T-helper 2 cell treated with Interferon-gamma antibody and Interleukin-4, amounts not matched to agents 5 μg/mL and 100 μg/mL, for 36 hours (primary cell): ENCODE results near the gene MLXIP.

Experiments
- DNase-seq: peaks from one replicate; pipeline ENCODE4 v3.0.0; 2021; ENCODE audit warnings: low spot score
- H3K27ac Mint-ChIP-seq: one replicate; pipeline ENCODE4 v1.8.0; 2021; ENCODE audit warnings: mild to moderate bottlenecking, mixed read lengths
- H3K27me3 Mint-ChIP-seq: one replicate; pipeline ENCODE4 v1.8.0; 2021; ENCODE audit warnings: low read depth, mixed read lengths
- H3K36me3 Mint-ChIP-seq: one replicate; pipeline ENCODE4 v1.8.0; 2021; ENCODE audit warnings: low read depth, mixed read lengths
- H3K4me1 Mint-ChIP-seq: one replicate; pipeline ENCODE4 v1.8.0; 2021; ENCODE audit warnings: low read depth, mixed read lengths
- H3K4me3 Mint-ChIP-seq: one replicate; pipeline ENCODE4 v1.8.0; 2022; ENCODE audit warnings: mild to moderate bottlenecking, moderate library complexity, mixed read lengths
- H3K9me3 Mint-ChIP-seq: one replicate; pipeline ENCODE4 v1.8.0; 2021; ENCODE audit warnings: mixed read lengths

MLXIP gene

DNA sequence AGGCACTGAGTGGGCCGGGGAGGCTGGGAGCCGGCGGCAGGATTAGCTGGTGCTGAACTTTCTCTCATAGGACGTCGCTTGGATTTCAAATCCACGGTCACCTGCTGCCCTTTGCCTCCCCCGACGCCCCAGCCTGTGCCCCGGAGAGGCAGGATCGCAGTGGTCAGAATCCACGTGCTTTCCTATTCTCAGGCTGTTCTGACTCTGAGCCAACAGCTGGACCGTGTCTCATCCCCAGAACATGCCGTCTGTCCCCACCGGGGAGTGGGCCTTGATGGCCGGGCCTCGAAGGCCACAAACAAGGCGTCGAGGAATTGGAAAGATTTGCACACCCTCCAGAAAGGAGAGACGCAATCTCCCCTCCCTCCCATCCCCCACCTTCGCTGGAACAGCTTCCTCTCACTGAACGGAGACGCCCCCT lies 18.5 kb upstream of the MLXIP start:
- no peak overlapping the region for H3K27ac Mint-ChIP-seq
- no peaks in the 10 kb centered on the region for H3K9me3 Mint-ChIP-seq
- H3K27me3 Mint-ChIP-seq: no peaks in the 10 kb centered on the region
- no peak for DNase-seq
- H3K4me1 Mint-ChIP-seq: peaks cover 10% of the 10 kb centered on the region
- H3K36me3 Mint-ChIP-seq: peaks cover 2% of the 10 kb centered on the region
- H3K4me3 Mint-ChIP-seq: no peak overlapping the region

DNA sequence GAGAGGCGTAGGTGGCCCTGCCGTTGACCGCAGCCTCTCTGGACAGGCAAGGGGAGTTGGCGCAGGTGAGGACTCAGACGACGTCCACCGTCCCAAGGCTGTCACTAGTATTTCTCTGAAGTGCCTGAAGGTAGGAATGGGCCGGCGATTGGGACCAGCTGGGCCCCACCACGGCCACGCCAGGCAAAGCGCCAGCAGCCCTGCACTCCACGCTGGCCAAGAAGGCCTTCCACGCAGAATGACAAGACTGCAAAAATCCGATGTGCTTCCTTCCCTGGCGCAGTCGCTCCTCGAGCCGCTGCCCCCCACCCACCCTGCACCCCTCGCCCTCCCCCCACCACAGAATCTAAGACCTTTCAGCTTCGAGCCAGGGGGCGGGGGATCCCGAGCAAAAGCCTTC lies 17.3 kb upstream of the MLXIP start:
- Mint-ChIP-seq H3K4me1 (peaks cover 10% of the 10 kb centered on the region), H3K36me3 (peaks cover 2% of the 10 kb centered on the region), H3K4me3 (no peak overlapping the region), H3K9me3 (no peaks in the 10 kb centered on the region), H3K27me3 (no peaks in the 10 kb centered on the region), H3K27ac (no peak overlapping the region)
- DNase-seq: no peak

DNA sequence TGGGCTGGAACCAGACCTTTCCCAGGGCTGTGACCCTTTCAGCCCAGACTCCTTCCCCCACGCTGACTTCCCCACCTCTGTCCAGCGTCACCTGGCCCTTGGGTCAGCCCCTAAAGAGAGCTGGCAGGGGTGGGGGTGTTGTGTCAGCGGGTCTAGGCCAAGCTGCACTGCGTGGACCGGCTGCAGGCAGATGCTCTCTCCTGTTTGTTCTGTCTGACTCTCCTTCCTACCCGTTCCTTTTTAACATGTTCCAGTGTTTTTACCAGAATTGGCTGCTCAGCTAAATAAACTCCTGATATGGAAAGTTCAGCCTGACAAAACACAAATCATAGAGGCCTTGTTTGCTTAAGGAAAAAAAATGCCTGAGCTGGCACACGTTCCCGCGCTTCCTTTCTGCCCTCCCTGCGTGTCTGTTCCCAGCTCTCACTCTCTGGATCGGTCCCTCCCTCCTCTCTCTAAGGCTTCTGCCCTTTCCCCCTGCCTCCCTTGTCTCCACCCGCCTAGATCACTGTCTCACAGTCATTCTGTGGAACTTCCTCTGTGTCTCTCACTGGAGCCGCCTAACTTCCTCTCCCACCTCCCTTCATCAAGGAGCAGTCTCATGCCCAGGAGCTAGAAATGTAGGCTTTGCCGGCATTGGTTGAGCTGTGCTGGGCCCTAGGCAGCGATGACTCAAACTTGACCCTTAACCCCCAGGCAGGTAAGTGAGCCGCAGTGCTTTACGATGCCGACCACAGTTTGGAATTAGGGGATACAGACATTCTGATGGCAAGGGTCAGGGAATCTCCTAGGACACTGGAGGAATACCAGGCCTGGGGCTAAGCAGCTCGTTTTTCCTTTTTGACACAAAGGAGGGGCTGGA lies 15.5 kb upstream of the MLXIP start:
- DNase-seq: no peak
- H3K36me3 Mint-ChIP-seq: peaks cover 2% of the 10 kb centered on the region
- H3K9me3 Mint-ChIP-seq: no peaks in the 10 kb centered on the region
- no peaks in the 10 kb centered on the region for H3K27me3 Mint-ChIP-seq
- H3K4me3 Mint-ChIP-seq: no peak overlapping the region
- H3K27ac Mint-ChIP-seq: peak overlapping the region; percentile 2
- peaks cover 15% of the 10 kb centered on the region for H3K4me1 Mint-ChIP-seq

DNA sequence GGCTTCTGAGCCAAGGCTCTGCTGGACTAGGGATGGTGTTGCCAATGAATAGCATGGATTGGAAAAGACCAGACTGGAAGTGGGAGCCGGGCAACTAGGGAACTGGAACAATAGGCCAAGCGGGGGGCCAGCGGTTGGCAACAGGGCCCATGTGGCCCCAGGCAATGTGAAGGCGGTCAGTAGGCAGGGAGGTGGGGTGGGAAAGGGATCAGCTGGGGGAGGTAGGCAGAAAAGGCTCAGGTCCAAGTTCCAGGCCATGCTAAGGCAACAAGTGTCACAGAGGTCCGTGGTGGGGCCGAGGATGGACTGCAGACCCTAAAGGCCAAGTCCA lies 14.9 kb upstream of the MLXIP start:
- DNase-seq: no peak
- Mint-ChIP-seq H3K9me3 (no peaks in the 10 kb centered on the region), H3K27me3 (no peaks in the 10 kb centered on the region), H3K27ac (no peak overlapping the region), H3K4me3 (no peak overlapping the region), H3K4me1 (peaks cover 20% of the 10 kb centered on the region), H3K36me3 (peaks cover 2% of the 10 kb centered on the region)

DNA sequence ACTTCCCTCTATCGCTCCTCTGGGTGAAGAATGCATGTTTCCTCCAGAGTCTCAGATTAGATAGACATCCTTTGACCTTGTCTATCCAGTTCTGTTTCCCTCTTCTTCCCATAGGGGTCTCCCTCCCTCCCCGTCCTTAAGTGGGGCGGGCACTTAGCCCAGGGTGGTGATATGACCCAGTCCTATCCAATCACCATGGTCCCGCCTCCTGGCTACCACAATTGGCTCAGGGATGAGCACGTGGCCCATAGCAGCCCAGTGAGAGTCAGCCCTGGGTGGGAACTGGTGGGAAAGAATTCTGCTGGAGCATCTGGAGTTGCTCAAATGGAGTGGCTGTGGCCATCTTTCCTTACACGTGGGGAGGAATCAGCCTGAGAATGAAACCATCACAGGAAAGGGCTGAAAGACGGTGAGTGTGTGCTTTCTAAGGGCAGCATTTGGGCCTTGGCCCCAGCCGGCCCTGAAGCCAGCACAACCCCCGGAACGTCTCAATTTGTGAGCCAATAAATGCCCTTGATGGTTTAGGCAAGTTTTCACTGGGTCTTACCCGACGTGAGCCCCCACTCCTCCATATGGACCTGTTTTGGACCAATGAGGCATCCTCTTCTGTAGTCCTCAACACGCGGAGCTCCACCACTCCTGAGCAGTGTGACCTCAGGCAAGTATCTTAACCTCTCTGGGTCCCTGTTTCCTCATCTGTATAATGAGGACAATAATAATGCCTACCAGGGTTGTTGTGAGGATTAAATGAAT lies 14.4 kb upstream of the MLXIP start:
- peaks cover 20% of the 10 kb centered on the region for H3K4me1 Mint-ChIP-seq
- H3K27me3 Mint-ChIP-seq: no peaks in the 10 kb centered on the region
- peaks cover 2% of the 10 kb centered on the region for H3K36me3 Mint-ChIP-seq
- DNase-seq: peak; percentile 21
- no peaks in the 10 kb centered on the region for H3K9me3 Mint-ChIP-seq
- no peak overlapping the region for H3K4me3 Mint-ChIP-seq
- no peak overlapping the region for H3K27ac Mint-ChIP-seq

DNA sequence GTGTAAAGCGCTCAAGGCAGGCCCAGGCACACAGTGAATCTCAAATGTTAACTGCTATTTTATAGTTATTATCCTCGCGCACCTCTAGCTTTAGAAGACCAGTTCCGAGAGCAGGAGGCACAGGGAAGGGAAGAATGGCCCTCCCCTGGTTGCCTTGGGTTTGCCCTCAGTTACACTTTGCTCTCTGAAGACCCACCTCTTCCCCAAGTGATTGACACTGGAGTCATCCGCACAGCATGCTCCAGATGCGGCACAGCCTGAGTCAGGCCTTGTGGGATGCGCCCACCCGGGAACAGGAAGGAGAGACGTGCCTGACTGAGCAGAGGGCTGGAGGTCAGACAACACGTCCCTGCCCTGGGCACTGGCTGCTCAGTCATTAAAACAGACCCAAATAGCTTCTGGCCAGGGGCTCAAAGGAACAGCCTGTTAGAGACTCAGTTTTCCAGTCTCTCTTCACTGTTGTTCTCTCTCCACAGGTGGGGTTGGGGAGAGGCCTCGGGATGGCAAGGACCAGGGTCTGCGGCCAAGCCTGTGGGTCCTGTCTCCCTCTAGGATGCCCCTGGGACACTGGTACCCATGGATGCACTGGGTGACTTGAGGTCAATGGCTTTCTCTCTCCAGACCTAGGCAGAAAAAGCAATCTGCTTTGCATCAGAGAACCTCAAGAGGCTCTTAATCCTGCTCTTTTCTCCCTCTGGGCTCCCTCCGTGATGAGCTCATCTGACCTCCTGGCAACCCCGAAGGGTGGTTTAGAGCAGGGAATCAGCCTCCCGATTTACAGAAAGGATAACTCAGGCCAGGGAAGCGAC lies 13.6 kb upstream of the MLXIP start:
- Mint-ChIP-seq H3K36me3 (peaks cover 2% of the 10 kb centered on the region), H3K4me1 (peaks cover 20% of the 10 kb centered on the region), H3K4me3 (no peak overlapping the region), H3K9me3 (no peaks in the 10 kb centered on the region), H3K27me3 (no peaks in the 10 kb centered on the region), H3K27ac (no peak overlapping the region)
- no peak for DNase-seq

DNA sequence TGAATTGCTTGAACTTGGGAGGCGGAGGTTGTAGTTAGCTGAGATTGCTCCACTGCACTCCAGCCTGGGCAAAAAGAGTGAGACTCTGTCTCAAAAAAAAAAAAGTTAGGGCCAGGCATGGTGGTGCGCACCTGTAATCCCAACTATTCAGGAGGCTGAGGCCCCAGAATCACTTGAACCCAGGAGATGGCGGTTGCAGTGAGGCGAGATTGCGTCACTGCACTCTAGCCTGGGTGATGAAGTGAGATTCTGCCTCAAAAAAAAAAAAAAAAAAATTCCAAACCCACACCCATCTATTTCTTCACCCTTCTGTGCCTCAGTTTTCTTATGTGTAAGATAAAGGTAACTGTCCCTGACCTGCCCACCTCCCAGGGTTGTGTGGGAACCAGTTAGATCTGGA lies 11.0 kb upstream of the MLXIP start:
- peak overlapping the region; percentile 70 for H3K4me3 Mint-ChIP-seq
- no peak for DNase-seq
- peaks cover 5% of the 10 kb centered on the region for H3K27me3 Mint-ChIP-seq
- H3K9me3 Mint-ChIP-seq: no peaks in the 10 kb centered on the region
- peaks cover 20% of the 10 kb centered on the region for H3K4me1 Mint-ChIP-seq
- peak overlapping the region; percentile 82 for H3K27ac Mint-ChIP-seq
- no peaks in the 10 kb centered on the region for H3K36me3 Mint-ChIP-seq

DNA sequence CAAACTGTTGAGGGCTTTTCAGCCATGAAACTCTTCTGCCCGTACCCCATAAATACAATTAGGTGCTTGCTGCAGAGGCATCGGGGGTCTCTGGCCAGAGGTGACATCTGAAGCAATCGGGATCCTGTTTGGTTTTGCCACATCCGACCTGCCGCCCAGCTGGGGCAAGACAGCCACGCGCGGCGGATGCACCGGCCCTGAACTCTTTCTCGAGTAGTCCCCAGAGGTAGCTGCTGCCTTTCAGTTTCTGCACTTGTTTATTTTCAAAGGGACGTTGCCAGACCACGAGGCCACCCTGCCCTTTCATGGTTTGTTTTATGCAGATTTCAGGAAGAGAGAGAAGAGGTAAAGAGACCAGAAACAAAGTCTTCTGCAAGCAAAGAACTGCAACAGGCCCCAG lies 10.6 kb upstream of the MLXIP start:
- Mint-ChIP-seq H3K36me3 (no peaks in the 10 kb centered on the region), H3K9me3 (no peaks in the 10 kb centered on the region), H3K4me3 (peak overlapping the region; percentile 70), H3K27ac (peak overlapping the region; percentile 82), H3K4me1 (peaks cover 21% of the 10 kb centered on the region), H3K27me3 (peaks cover 7% of the 10 kb centered on the region)
- DNase-seq: peak; percentile 17

DNA sequence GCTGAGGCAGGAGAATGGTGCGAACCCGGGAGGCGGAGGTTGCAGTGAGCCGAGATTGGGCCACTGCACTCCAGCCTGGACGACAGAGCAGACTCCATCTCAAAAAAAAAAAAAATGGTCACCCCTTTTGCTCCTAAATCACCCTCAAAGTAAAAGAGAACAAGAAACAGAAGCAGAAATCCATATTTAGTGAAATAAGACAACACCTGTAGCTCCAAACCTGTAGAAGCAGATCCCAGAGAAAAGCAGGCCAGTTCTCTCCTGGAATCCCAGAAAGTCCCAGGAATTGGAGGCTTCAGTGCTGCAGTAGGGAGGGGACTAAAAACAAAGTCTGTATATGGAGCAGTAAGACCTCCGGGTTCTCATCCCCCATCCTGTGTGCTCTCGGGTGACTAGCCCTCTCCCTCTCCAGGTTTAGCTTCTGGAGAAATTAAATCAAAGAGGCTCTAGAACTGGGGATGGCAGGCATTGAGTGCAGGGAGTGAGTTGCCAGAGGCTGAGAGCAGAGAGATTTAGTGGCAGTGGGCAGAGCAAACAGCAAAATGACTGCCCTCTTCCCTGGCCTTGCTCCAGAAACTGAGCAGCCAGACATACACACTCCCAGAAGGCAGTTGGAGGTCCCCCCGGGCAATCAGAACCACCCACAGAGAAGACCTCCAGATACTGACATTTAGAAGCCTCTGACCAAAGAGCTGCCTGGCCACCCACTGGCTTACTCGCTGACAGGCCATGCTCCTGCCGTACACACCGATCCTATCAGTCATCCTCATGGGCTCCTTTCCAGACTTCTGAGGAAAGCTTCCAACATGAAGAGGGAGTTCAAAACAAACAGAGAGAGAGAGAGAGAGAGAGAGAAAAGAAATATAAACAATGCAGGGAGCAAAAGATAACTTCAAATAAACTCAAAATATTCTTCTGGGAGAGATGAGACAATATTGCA lies 6.3 kb upstream of the MLXIP start:
- H3K27ac Mint-ChIP-seq: peak overlapping the region; percentile 17
- peaks cover 15% of the 10 kb centered on the region for H3K4me1 Mint-ChIP-seq

DNA sequence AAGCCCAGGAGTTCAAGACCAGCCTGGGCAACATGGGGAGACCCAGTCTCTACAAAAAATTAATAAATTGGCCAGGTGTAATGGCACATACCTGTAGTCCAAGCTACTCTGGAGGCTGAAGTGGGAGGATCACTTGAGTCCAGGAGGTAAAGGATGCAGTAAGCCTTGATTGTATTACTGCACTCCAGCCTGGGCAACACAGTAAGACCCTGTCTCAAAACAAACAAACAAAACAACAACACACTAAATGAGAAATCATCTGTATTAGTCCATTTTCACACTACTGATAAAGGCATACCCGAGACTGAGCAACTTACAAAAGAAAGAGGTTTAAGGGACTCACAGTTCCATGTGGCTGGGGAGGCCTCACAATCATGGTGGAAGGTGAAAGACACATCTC lies 4.7 kb upstream of the MLXIP start:
- Mint-ChIP-seq H3K4me3 (no peak overlapping the region), H3K36me3 (no peaks in the 10 kb centered on the region), H3K27ac (no peak overlapping the region), H3K27me3 (peaks cover 15% of the 10 kb centered on the region), H3K9me3 (no peaks in the 10 kb centered on the region), H3K4me1 (peaks cover 7% of the 10 kb centered on the region)
- DNase-seq: no peak

More for the DNA sequence above, 6.3 kb upstream of the MLXIP start:
- Mint-ChIP-seq H3K36me3 (no peaks in the 10 kb centered on the region), H3K9me3 (no peaks in the 10 kb centered on the region), H3K4me3 (no peak overlapping the region), H3K27me3 (peaks cover 15% of the 10 kb centered on the region)
- no peak for DNase-seq

DNA sequence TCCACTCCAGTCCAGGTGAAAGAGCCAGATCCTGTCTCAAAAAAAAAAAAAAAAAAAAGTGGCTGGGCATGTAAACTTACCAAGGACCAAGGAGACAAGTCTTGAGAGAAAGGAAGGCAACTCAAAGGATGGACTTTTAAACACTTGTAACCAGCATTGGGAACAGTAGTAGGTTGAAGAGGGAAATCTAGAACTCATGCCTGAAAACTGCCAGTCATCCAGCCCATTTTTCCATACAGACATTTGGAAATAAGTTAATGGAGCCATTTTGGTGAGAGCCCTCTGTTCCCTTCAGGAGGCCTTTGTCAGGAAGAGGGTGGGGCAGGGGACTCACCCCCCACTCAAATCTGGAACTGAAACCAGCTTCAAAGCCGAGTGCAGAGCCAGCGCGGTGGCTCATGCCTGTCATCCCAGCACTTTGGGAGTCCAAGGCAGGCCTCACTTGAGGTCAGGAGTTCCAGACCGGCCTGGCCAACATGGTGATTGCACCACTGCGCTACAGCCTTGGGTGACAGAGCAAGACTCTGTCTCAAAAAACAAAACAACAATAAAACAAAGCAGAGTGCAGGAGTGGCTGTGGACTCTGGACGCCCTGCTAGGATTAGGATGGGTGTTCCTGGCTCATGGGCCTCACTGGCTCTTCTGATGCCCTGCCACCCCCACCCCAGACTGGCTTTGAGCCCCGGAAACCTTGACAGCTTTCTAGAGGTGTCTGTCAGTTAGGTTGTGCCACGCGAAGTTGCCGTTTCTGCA lies 1.6 kb upstream of the MLXIP start:
- DNase-seq: no peak
- Mint-ChIP-seq H3K4me1 (peaks cover 29% of the 10 kb centered on the region), H3K36me3 (peaks cover 6% of the 10 kb centered on the region), H3K27me3 (peaks cover 15% of the 10 kb centered on the region), H3K4me3 (peak overlapping the region; percentile 24), H3K27ac (no peak overlapping the region), H3K9me3 (no peaks in the 10 kb centered on the region)

DNA sequence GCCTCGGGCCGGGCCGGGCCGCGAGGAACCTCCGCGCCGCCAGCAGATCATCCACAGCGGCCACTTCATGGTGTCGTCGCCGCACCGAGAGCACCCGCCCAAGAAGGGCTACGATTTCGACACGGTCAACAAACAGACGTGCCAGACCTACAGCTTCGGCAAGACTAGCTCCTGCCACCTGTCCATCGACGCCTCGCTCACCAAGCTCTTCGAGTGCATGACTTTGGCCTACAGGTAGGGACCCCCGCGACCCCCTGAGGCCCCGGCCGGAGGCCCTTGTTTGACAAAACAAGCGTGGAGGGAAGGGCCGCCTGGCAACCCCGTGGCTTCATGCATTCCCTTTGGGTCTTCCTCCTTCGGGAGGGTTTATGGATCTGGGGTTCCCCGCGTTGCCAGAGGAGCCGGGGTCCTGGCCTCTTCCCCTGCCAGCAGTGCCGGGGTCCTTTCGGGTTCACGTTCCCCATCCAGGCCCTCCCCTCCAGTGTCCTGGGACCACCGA lies 526 bp downstream of the MLXIP start:
- peaks cover 6% of the 10 kb centered on the region for H3K27me3 Mint-ChIP-seq
- H3K27ac Mint-ChIP-seq: peak overlapping the region; percentile 82
- peak overlapping the region; percentile 94 for H3K4me3 Mint-ChIP-seq
- peak; percentile 14 for DNase-seq
- H3K9me3 Mint-ChIP-seq: no peaks in the 10 kb centered on the region
- H3K4me1 Mint-ChIP-seq: peaks cover 47% of the 10 kb centered on the region
- peaks cover 16% of the 10 kb centered on the region for H3K36me3 Mint-ChIP-seq
